Loucy (cell line): ENCODE data around the gene SORCS1.

ENCODE experiments used
- CTCF ChIP-seq: fragments of 200-600 bp; sonication (generic); conservative IDR thresholded peaks from 2 replicates; pipeline ENCODE4 v1.5.1; 2014; ENCODE audit warnings: mild to moderate bottlenecking, antibody characterized with exemption, low read length
- EZH2phosphoT487 ChIP-seq: fragments of 200-600 bp; IDR thresholded peaks from 2 replicates; pipeline ENCODE4 v1.6.1; 2018; ENCODE audit warnings: antibody characterized with exemption, mild to moderate bottlenecking, moderate library complexity, borderline replicate concordance

GRCh38 chr10:107059068-107059804, 105.3 kb downstream of the SORCS1 start:
- TF ChIP-seq CTCF (no peak), EZH2phosphoT487 (no peak)
